SHP77 treated with DMSO at 0.1 percent for 48 hours (cell line): ENCODE results near the gene ENTPD2.

Source experiments
- DNase-seq: peaks from one replicate; lab custom pipeline; 2025; lab: John Stamatoyannopoulos, UW

Gene ENTPD2

DNA sequence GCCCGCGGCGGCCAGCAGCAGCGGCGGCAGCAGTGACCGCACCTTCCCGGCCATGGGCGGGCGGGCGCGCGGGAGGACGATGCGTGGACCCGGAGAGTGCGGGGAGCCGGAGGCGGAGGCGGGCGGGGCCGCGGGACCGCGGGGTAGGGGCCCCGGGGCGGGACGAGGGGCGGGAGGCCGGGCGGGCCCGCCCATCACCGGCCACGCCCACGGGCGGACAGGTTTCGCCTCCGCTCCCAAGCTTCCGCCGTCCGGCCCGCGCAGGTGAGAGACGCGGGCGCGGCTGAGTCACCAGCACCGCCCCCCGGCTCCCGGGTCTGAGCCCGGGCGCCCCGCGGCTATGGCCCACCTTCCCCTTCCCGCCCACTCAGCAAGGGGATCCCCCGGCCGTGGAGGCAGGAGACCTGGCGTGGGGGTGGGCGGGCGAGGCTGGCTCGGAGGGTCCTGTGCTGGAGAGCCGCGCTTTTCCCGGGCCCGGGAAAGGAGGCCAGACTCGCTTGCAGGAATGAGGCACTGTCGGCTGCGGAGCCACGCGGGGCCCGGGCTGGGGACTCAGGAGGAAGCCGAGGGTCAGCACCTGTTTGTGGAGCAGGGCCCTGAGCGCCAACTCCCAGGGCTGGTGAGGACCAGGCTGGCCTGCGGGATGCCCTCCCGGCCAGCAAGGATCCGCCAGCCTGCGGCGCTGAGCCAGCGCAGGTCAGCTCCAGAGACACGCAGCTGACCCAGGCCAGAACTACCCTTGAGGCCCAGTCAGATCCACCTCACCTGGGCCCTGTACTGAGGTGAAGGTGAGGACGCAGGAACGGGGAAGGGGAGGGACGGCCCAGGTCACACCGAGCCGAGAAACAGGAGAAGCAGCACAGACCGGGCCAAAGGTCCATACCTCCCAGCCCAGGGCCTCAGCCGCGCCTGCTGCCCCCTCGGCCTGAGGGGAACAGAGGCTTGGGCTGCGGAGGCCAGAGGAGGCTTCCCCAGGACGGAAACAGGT is at the start of gene ENTPD2:
Gene ENTPD2 (minus strand): TSS at position 118 of the 988 bp plus-strand sequence. CDS start 64 bp downstream, at position 54.
- no peak for DNase-seq

DNA sequence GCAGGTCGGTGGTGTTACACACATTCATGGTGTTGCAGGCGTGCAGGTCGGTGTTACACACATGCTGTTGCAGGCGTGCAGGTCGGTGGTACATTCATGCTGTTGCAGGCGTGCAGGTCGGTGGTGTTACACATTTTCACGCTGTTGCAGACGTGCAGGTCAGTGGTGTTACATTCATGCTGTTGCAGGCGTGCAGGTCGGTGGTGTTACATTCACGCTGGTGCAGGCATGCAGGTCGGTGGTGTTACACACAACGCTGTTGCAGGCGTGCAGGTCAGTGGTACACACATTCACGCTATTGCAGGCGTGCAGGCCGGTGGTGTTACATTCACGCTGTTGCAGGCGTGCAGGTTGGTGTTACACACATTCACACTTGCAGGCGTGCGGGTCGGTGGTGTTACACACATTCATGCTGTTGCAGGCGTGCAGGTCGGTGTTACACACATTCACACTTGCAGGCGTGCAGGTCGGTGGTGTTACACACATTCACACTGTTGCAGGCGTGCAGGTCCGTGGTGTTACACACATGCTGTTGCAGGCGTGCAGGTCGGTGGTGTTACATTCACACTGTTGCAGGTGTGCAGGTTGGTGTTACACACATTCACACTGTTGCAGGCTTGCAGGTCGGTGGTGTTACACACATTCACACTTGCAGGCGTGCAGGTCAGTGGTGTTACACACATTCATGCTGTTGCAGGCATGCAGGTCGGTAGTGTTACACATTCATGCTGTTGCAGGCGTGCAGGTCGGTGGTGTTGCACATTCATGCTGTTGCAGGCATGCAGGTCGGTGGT is 49.5 kb upstream of the ENTPD2 start:
- no peak for DNase-seq

DNA sequence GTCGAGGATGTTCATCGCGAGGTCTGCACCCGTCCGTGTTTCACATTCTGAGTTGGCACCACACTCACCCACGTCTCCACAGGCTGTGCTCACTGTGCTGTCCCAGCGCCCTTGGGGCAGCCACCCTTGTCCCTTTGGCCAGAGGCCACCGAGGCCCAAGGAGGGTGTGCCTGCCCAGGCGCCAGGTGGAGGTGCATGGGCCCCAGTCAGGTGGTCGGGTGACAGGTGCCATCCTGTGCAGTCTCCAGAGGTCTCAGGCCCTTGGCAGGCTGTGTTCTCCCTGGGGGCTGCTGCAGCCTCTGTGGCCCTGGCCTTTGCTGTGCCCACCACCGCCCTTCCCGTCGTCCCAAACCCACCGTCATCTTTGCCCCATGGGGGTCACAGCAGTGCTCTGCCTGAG is 45.4 kb upstream of the ENTPD2 start:
- DNase-seq, result no peak

DNA sequence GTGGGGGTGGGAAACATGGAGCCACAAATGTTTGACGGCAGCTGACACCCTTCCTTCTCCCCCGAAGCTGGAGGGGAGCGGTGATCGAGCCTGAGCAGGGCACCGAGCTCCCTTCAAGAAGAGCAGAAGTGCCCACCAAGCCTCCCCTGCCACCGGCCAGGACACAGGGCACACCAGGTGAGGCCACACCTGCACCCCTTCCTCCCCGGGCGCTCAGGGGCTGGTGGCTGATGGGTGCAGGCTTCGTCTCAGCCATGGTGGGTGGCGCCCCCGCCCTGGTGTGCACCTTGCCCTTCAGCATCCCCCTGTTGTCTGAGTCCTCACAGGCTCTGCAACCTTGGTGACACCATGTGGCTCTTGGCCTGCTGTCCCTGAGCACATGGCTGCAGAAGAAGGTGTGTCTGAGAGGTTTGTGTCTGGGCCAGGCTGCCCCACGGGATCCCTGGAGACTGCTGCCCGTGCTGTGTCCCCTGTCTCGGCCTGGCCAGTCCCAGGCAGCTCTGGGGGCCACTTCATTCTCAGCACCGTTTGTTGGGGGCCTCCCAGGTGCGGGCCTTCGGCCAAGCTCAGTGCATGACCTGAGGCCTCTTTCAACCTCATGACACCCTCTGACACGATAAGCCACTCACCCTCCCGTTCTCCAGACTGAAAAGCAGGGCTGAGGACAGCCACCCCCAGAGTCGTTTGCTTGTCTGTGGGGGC is 44.1 kb upstream of the ENTPD2 start:
- DNase-seq, result no peak

DNA sequence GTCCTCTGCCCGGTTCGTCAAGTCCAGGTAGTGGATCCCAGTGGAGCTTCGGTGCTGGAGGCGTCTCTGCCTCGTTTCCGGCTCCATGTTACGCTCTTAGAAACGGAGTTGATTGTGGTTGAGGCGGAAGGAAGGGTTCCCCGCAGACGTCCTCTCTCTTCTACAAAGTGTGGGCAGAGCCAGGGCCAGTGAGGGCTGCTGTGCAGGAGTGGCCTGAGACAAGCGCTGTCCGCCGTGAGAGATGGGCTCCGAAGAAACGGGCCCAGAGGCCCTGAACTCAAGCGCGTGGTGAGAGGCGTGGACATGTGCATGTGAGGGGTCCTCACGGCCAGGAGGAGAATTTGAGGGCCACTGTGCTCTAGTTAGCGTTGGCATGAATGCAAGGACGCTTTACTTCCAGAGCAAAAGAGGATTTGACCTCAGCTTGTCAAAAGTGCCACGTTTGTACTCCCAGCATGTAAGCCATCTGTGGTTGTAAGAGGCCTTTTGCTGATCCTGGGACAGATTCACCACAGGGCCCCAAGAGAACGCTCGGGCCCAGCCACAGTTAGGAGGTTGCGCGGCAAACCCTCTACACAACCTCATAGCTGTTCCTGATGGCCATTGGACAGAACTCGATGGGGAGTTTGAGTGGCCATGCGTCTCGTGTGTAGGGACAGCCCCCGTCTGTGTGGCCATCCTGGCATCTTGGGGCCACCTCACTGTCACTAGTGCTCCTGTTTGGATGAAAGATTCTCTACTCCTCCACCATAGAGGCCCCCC is 43.1 kb upstream of the ENTPD2 start:
- DNase-seq, result no peak

DNA sequence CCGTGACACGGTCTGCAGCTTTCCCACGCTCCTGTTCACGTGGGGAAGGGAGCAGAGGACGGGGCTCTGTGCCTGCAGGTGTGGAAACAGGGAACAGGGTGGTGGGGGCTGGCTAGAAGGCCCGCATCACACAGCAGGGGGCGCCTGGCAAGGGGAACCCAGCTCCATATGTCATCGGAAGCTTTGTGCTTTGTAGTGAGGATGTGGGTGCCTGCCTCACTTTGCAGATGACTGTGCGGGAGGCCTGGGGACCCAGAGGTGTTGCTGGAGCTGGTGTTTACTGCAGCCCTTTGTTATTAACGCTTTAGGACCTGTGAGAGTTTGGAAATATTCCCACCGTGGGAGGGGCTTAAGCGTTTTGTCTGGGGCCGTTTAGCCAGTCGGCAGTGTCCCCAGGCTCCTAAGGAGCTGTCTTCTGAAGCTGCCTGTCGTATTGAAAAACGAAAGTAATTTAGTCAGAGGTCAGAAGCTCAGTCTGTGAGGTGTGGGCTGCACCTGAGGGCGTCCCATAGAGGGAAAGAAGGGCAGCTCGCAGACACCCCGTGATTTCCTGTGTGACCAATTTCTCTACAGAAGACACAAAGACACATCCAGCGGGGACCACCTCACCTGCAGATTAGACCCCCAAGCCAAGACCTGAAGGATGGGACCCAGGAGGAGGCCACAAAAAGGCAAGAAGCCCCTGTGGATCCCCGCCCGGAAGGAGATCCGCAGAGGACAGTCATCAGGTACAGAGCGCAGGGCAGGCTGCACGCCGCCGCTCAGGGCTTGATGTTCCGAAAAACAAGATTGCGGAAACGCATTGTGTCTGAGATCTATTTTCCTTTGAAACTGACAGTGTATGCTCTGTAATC is 42.0 kb upstream of the ENTPD2 start:
- DNase-seq, result no peak

DNA sequence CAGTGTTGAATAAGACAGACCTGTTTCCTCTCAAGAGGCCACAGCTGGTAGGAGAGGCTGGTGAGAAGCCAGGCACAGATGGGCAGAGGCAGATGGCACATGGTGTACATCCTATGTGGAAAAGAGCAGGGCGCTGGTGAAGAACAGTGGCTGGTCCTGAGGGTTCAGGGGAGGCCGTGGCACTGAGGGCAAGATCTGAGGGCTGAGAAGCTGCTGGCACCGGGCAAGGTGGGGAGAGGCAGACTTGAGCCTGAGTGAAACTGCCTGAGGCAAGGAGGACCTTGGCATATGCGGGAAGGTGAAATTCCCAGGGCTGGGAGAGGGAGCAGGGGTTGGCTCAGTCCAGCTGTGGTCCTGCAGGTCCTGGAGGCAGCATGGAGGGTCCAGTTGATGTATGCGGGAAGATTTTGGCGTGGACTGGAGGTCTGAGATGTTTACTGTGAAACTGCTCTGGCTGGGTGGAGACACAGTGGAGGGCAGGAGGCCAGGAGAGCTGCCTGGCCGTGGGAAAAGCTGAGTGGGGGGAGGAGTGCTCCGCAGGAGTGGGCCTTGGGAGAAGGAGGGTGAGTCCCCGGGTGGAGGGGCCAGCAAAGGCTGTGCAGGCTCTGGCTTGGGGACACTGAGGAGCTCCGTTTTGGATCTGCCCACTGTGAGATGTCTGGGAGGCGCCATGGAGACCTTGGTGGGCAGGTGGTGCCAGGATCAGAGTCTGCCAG is 35.5 kb upstream of the ENTPD2 start:
- no peak for DNase-seq

DNA sequence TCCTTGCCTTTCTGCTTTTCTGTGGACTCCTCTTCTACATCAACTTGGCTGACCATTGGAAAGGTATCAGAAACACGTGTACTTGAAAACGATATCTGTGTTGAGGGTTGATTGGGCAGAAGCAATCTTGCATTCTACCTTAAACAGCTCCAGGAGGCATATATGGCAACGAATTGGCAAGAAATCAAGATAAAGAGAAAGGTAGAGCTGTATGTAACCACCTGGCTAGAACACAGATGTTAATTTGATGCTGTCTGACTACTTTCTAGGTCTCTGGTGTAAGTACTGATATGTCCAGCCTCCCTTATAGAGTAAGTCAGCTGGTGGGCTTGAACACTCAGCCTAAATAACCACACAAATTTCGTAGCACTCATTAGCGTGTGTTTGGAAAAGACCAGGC is 34.3 kb upstream of the ENTPD2 start:
- DNase-seq, result no peak

DNA sequence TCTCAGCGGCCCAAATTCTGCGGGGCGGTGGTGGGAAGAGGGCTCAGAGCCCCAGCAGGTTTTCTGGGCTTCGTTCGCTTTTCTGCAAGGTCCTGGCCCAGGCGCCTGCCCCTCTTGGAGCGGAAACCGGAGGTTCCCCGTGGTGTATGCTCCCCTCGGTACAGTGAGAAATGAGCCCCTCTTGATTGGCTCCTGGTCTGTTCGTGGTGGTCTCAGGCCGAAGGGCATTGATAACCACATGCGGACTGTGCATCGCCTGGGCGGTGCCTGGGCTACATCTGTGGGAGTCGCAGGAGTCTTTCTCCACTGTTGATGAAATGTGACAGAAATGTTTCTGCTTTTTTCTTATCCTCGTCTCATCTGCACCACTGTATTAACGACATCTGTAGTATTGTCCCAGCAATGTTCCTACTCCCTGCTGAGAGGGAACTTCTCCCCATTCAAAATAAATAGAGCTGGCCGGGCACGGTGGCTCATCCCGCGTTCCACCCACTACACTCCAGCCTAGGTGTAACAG is 33.6 kb upstream of the ENTPD2 start:
- no peak for DNase-seq

DNA sequence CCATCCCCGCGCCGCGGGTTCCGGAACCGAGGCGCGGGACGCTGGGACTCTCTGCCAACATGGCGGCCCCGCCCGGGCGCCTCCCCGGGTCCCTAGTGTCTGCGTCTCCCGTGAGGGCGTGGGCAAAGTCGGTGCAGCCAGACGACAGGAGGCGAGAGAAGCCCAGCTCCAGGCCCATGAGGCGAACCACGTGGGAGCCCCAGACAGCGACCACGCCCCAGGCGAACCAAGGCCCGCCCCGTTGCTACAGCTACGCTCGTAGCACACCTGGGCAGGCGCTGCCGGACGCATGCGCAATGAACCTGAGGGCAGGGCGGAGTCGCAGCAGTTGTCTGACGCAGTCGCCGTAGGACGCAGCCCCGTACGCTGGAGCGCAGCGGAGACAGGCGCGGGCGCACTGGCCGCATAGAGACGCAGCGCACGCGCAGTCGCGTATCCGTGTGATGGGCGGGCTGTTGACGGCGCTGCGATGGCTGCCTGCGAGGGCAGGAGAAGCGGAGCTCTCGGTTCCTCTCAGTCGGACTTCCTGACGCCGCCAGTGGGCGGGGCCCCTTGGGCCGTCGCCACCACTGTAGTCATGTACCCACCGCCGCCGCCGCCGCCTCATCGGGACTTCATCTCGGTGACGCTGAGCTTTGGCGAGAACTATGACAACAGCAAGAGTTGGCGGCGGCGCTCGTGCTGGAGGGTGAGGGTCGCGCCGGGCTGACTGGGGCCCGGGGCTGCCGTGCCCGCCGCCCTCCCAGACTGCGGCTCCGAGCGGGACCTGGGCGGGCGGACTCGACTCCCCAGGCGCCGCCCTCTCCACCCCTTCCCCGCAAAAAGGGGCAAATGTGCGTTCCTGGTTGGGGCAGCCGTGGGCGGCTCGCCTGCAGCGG is 32.9 kb upstream of the ENTPD2 start, which contains the start of gene MAN1B1:
Gene MAN1B1 (plus strand): TSS at position 455 of the 878 bp plus-strand sequence. CDS start 15 bp downstream, at position 470.
- peak; percentile 99 for DNase-seq

DNA sequence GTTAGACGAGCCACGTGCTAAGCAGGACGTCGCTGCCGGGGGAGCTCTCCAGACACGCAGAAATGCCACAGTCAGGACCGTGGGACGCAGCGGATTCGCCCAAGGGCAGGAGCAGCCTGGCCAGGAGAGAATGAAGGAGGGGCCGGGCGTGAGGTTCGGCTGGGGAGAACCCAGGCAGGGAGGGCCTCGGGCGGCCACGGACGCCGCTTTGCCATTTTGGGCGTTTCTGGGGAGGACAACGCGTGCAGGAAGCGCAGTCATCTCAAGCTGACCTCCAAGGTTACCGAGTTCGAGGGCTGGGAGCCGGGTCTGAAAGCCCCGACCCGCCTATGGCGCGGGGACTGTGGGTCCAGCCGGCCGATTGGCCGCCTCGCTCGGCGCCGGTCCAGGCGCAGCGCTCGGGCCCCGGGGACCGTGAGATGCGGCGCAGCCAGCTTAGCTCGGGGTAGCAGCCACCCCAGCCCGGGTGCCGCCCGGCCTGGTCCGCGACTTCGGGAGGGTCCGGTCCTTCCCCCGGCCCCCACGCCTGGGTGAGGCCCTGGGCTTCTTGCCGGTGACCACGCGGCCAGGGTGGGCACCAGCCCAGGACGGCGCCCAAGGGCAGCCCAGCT is 32.2 kb upstream of the ENTPD2 start:
- DNase-seq, result no peak

DNA sequence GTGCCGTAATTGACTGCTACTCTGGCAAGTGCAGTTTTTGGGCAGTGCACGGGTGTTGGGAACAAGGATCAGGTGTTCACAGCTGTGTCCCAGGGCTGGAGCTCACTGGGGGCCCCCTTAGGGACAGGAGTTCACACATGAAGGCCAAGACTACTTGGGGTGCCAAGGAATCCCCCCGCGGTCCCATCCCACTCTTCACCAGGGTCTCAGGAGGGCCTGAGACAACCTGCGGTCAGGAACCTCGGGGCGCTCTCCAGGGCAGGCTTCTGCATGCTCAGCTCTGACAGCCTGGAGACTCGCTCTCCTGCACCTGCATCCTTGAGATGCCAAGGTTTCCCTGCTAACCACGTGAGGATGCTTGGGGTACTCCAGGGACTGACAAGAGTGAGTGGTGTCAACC is 30.7 kb upstream of the ENTPD2 start:
- DNase-seq, result no peak

DNA sequence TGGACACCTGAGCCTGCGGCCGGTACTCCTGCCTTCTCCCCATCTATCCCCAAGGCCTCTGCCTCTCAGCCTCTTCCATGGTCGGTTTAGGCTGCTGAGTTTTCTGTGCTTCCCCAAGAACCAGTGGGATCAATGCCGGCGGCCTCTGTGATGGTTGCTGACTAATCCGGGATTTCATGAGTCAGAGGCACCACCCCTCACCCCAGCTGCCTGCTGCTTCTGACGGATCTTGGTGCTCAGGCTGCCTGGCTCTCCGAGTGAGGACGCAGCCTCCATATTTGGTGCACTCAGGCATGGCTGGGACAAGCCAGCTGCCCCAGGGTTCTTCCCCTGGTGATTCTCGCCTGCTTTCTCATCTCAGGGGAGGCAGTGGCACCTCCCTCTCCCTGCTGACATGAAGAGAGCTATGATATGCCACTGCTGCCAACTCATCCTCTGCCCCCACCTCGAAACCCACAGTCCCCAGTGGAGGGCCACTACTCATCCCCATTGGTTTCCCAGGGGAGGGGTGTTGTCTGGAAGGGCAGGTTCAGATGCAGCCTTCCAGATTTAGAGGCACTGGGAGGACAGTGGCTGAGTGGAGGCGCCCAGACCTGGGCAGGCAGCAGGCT is 29.6 kb upstream of the ENTPD2 start:
- DNase-seq, result no peak

DNA sequence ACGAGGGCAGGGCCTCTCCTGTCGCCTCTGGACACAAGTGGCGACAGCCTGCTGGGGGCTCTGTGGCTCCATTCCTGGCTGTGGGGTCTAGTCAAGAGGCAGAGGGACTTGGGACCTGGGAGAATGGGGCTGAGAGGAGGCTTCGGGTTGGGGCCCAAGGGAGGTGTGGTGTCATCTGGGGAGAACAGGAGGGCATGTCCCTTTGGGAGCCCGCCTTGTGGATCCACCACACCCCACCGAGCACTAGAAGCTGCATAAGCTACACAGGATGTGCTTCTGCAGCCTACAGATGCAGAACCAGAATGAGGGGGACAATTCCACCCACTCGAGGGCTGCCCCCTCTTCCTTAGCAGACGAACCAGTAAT is 29.0 kb upstream of the ENTPD2 start:
- DNase-seq, result no peak

DNA sequence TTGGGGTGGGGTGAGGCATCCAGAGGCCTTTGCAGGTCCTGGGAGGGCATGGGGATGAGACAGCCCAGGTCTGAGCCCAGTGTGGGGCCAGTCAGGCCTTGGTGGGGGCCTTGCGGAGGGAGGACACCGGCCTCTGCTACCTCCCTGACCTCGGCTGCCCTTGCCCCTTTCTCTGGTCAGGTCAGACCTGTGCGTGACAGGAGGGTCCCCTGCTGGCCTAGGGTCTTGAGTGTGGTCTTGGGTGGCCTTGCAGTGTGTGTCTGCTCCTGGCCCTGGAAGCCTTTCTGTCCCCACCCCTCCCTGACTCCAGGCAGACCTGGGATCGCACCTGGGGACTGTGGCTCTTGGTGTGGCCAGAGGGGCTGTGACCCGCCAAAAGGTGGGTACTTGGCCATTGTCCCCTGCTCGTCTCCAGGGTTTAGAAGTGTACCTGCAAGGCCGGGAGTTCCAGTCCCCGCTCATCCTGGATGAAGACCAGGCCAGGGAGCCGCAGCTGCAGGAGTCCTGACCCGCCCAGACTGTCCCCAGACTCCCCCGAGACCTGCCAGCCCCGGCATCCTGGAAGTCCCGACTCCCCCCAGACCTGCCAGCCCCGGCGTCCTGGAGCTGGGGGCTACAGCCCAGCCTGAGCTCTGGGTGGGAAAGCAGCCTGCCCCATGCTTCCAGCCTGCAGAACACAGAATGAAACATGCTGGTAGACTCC is 28.5 kb upstream of the ENTPD2 start:
- DNase-seq, result no peak

DNA sequence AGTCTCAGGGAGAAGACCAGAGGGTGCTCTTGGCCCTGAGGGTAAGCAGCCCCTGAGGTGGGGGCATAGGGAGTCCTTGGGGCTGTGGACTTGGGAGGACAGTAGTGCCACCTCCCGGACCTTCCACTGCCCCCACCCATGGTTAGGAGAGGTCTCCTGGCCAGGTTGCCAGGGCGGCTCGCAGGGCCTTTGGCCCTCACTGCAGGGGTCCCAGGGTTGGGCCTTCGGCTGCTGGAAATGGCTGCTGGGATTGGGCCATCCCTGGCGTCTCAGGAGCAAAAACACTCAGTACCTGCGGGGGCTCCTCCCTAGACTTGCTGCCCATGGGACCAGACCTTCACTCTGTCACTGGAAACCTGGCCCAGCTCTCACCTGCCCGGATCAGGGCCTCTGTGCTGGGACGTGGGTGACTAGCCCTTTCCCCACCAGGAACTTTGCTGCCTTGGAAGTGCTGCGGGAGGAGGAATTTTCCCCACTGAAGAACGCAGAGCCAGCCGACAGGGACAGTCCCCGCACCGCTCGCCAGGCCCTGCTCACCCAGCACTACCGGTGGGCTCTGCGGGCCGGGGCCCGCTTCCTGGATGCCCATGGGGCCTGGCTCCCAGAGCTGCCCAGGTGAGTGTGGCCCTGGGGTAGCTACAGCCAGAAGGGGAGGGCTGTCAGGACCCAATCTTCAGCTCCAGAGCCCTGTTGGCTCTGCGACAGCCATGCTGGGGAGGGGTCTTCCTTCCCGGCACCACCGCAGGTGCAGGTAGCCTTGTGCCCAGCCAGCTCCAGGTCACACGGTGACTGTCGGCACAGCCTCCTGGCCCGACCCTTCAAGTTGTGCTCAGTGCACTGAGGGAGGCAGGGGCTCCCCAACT is 26.6 kb upstream of the ENTPD2 start:
- DNase-seq, result no peak
